Esophagus squamous epithelium (tissue), 4 donors: Measurements from ENCODE around the gene KIAA1217.

ENCODE experiments used
- CTCF ChIP-seq, 6 experiments: fragments of 450-650 bp in 4 of 6; fragments of 200-600 bp in 2 of 6; sonication (generic) in 2 of 6; IDR thresholded peaks; one replicate each; pipeline ENCODE4 v1.5.1; 2016 to 2019; ENCODE audit warnings: antibody characterized with exemption in 6 of 6, mild to moderate bottlenecking in 4 of 6, moderate library complexity in 4 of 6
- POLR2A ChIP-seq, 4 donors: fragments of 450-650 bp; IDR thresholded peaks; one replicate each; pipeline ENCODE4 v1.6.1; 2017; ENCODE audit warnings: antibody characterized with exemption in 4 of 4, mild to moderate bottlenecking in 4 of 4, moderate library complexity in 3 of 4

GRCh38 chr10:24449321-24449740, 240.4 kb downstream of the KIAA1217 start:
- no peak for TF ChIP-seq CTCF (IDR thresholded peaks at IDR 0.05)
- no peak for TF ChIP-seq POLR2A (IDR thresholded peaks at IDR 0.05)
